ENCODE measurements around the gene GDPD4.
"Not testable (repeated sequence)": the region's sequence is repeated elsewhere in the genome, so short reads cannot be mapped to it uniquely, and the experiment has no call there.

DNA sequence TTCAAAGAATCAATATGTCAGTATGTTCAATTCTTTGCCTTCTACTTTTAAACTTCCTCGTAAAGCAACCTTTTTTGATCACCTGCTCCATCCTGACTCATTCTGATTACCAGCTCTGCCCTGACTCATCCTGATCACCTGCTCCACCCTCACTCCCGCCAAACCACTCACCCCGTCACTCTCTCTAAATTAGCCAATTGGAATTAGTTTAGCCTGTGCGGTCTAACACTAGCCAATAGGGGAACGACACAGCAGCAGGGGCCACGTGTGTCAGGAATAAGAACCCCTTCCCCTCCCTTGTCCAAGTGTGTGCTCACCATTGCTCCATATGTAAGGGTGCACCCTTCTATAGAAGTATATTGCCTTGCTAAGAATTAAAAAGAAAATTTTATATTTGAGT lies 1.5 kb downstream of the GDPD4 start:
- TF ChIP-seq, protein P1, sequence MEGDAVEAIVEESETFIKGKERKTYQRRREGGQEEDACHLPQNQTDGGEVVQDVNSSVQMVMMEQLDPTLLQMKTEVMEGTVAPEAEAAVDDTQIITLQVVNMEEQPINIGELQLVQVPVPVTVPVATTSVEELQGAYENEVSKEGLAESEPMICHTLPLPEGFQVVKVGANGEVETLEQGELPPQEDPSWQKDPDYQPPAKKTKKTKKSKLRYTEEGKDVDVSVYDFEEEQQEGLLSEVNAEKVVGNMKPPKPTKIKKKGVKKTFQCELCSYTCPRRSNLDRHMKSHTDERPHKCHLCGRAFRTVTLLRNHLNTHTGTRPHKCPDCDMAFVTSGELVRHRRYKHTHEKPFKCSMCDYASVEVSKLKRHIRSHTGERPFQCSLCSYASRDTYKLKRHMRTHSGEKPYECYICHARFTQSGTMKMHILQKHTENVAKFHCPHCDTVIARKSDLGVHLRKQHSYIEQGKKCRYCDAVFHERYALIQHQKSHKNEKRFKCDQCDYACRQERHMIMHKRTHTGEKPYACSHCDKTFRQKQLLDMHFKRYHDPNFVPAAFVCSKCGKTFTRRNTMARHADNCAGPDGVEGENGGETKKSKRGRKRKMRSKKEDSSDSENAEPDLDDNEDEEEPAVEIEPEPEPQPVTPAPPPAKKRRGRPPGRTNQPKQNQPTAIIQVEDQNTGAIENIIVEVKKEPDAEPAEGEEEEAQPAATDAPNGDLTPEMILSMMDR (conservative IDR thresholded peaks at IDR 0.05; ENCODE audit: low read length): not testable (repeated sequence)
- not testable (repeated sequence) for TF ChIP-seq EZH2phosphoT487 (IDR thresholded peaks at IDR 0.05; ENCODE audit: borderline replicate concordance)
